D721Med (cell line): Measurements from ENCODE around the gene SMIM23.

Source experiments
- DNase-seq: peaks from one replicate; pipeline ENCODE4 v3.0.0; 2011; ENCODE audit warnings: low spot score; ENCODE audit not compliant: insufficient read length
- FAIRE-seq: peaks from 2 replicates; lab custom pipeline; 2011; peaks lifted over from hg19 to GRCh38; lab: Jason Lieb, UNC
- TF ChIP-seq, protein P1 (sequence below): IDR thresholded peaks from 2 replicates; pipeline ENCODE4 v1.5.1; 2012; ENCODE audit warnings: mild to moderate bottlenecking, control low read depth; ENCODE audit not compliant: insufficient read depth; ENCODE audit errors: missing control alignments

The SMIM23 gene

DNA sequence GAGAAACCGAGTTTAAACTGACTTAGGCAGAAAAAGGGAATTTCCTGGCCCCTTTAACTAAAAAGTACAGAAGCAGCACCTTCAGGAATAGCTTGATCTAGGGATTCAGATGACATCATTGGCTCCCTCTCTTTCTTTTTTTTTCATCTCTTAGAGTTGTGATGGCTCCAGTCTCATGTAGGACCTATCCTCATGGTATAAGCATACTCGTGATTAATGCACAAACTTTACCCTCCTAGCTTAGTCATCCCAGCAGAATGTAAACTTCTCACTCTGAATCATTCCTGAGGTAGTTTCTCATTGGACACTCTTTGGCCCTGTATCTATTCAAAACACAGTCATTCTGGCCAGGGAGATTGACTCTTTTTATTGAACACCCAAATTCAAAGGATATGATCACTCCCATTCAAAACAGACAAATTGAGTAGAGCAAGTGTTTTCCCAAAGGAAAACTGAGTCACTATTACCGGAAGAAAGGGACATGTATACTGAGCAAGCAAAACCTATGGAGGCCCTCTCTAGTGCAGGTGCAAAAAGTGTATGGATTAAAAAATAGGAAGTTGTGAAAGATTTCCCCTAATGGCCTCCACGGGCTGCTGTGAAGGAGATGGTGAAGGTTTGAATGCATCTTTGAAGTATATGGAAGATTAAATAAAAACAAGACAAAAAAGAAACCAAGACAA is 27.6 kb upstream of the SMIM23 start:
- TF ChIP-seq, protein P1, sequence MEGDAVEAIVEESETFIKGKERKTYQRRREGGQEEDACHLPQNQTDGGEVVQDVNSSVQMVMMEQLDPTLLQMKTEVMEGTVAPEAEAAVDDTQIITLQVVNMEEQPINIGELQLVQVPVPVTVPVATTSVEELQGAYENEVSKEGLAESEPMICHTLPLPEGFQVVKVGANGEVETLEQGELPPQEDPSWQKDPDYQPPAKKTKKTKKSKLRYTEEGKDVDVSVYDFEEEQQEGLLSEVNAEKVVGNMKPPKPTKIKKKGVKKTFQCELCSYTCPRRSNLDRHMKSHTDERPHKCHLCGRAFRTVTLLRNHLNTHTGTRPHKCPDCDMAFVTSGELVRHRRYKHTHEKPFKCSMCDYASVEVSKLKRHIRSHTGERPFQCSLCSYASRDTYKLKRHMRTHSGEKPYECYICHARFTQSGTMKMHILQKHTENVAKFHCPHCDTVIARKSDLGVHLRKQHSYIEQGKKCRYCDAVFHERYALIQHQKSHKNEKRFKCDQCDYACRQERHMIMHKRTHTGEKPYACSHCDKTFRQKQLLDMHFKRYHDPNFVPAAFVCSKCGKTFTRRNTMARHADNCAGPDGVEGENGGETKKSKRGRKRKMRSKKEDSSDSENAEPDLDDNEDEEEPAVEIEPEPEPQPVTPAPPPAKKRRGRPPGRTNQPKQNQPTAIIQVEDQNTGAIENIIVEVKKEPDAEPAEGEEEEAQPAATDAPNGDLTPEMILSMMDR: no peak
- DNase-seq: no peak
- FAIRE-seq: no peak

DNA sequence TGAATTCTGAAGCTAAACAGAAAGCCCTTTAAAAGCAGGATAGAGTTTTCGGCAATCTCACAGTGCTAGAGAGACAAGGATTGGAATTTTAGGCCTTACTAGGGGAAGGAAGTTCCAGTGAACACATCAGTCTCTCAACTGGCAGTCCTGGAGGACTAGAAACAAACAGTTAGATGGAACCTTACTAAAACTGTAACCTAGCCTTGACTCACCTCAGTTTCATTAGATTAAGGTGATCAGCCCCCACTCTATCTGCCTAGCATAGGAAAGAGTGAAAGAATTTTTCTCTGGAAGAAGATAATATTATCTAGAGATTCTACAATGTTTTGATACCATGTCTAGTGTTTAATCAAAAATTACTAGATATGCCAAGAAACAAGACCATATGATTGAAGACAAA is 25.8 kb upstream of the SMIM23 start:
- FAIRE-seq (no peak), DNase-seq (no peak)
- TF ChIP-seq, protein P1: no peak

DNA sequence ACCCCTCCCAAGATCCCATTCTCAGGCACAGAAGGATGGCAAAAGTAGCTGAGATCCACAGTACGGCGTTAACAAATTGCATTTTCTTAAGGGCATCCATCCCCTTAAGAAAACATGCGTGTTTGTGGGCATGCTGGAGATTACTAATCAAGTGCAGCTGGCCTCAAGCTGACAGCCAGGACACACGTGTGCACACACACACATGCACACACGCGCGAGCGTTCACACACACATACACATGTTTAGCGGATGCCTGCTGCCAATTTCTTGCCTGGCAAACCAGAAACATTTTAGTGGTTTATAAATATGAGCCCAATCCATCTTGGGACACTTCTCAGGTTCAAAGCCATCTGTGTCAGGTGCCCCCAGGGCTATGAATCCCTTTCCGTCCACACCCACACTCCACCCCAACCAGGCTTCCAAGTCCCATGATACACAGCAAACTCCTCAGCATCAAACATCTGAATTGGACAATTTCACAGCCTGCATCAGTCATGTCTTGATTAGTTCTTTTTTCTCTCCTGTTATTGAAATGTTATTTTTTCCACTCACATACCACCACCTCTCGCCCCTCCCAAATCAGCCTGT is 23.5 kb upstream of the SMIM23 start:
- TF ChIP-seq, protein P1: no peak
- FAIRE-seq (no peak), DNase-seq (no peak)

DNA sequence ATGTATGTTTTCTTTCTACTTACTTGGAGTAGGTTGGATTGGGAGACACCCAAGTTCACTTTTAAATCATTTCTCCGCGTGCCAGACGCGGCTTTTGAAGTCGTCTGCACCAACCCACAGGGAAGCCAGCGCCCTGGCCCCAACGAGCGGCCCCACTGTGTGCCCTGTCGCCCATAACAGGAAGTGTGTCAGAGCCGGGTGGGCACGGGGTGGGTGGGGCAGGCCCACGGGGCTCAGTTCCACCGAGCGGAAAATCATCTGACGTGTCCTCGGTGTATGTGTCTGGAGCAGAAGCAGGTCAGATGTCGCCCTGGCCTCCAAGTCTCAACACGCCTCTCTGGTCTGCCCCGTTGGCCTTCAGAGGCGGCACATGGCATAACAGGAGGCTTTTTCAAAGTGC is 22.7 kb upstream of the SMIM23 start:
- FAIRE-seq (no peak), DNase-seq (no peak)
- TF ChIP-seq, protein P1: no peak

DNA sequence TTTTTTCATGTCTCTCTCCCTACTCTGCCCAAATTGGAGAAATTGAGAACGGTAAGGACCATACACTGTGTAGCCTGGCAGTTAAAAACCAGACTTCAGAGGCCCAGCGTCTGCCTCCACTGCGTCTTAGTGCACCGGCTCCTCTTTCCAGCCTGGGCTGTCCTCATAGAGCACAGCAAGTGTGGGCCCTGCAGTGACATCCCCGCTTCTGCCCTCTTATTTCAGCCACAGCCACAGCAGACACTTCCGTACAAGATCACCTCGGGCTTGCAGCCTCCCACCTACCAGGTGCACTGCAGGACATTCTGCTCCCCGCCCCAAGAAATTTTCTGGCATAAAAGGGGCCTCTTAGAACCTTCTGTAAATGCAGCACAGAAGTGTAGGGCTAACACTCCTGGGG is 21.4 kb upstream of the SMIM23 start:
- no peak for DNase-seq
- FAIRE-seq: no peak
- TF ChIP-seq, protein P1: no peak

DNA sequence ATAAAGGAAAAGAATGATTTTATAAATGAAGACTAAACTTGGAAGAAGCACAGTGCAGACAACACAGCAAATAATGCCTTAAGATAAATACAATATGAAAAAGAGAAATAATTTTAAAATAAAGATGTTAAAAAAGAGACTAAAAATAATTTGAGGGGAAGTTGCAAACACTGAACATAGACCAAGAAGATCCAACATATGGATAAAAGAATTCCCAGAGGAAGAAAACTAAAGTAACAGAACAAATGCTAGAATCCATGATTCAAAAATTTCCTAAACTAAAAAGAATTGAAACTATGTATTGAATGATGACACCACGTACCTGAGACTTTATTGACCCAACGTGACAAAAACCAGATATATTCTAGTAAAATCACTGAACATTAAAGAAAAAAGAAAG is 18.7 kb upstream of the SMIM23 start:
- TF ChIP-seq, protein P1: no peak
- DNase-seq (no peak), FAIRE-seq (no peak)

DNA sequence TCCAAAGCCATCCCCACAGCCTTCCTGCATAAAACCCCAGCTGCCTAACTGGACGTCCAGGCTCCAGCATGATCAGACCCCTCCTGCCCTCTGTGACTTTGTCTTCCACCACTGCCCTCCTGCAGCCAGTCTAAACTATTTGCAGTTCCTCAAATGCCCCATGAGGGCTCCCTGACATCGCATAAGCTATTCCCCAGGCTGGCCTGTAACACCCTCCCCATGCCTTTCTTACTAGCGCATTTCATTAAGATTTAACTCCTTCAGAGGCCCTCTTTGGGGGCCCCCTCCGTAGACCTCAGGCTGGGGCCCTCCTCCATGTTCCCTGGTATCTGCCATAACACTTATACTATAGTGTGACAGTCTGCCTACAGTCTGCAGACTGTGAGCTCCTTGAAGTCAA is 15.5 kb upstream of the SMIM23 start:
- TF ChIP-seq, protein P1: no peak
- DNase-seq (no peak), FAIRE-seq (no peak)
